K562 (cell line): ENCODE data around the gene TOR1A. TPM values are rescaled to one million over a fixed set of nuclear protein-coding genes. Genes with fewer than 3 reads are reported as not detected.

Source experiments
- AFF1 ChIP-seq, 2 experiments: fragments of 450-650 bp; IDR thresholded peaks; 2 replicates each; pipeline ENCODE4 v1.6.1; 2018; ENCODE audit warnings: mild to moderate bottlenecking in 2 of 2, low read depth in 1 of 2; ENCODE audit not compliant: partially characterized antibody in 2 of 2
- ARID2 ChIP-seq: fragments of 450-650 bp; IDR thresholded peaks from 2 replicates; pipeline ENCODE4 v1.6.1; 2017; ENCODE audit warnings: antibody characterized with exemption, mild to moderate bottlenecking
- CBFB ChIP-seq: sonication (generic); formaldehyde crosslinking; IDR thresholded peaks from 2 replicates; pipeline ENCODE4 v1.4.0; 2020; ENCODE audit warnings: mild to moderate bottlenecking, missing genetic modification reagents
- CEBPB ChIP-seq: fragments of 450-650 bp; IDR thresholded peaks from 2 replicates; pipeline ENCODE4 v1.6.1; 2016; ENCODE audit warnings: missing genetic modification characterization, missing compliant biosample characterization
- E2F6 ChIP-seq, 2 experiments: IDR thresholded peaks; 2 replicates each; pipeline ENCODE4 v1.6.1; 2011; ENCODE audit warnings: borderline replicate concordance in 1 of 2, control low read depth in 1 of 2, low read depth in 1 of 2, low read length in 1 of 2, mild to moderate bottlenecking in 1 of 2, mixed read lengths in 1 of 2, moderate library complexity in 1 of 2; ENCODE audit not compliant: insufficient read depth in 1 of 2, insufficient read length in 1 of 2, poor library complexity in 1 of 2, severe bottlenecking in 1 of 2; ENCODE audit errors: extremely low read depth in 1 of 2
- GABPA ChIP-seq: fragments of 200-800 bp; sonication (Bioruptor generic); conservative IDR thresholded peaks from 2 replicates; pipeline ENCODE4 v1.6.1; 2016; ENCODE audit warnings: low read depth, missing genetic modification characterization, missing compliant biosample characterization
- HDAC1 ChIP-seq, 2 experiments: fragments of 450-650 bp; IDR thresholded peaks; 2 replicates each; pipeline ENCODE4 v1.6.1; 2016 to 2017; ENCODE audit warnings: inconsistent platforms in 1 of 2, mild to moderate bottlenecking in 1 of 2, moderate library complexity in 1 of 2
- KLF1 ChIP-seq: fragments of 450-650 bp; IDR thresholded peaks from 2 replicates; pipeline ENCODE4 v1.6.1; 2016; ENCODE audit warnings: missing genetic modification characterization, missing compliant biosample characterization
- POLR2A ChIP-seq: fragments of 450-650 bp; conservative IDR thresholded peaks from 2 replicates; pipeline ENCODE4 v1.6.1; 2016
- POLR2G ChIP-seq: fragments of 200-400 bp; formaldehyde crosslinking; IDR thresholded peaks from 2 replicates; pipeline ENCODE4 v1.6.1; 2017; ENCODE audit warnings: low read depth, mild to moderate bottlenecking, antibody characterized with exemption, low read length, moderate library complexity
- ZBTB17 ChIP-seq: fragments of 450-650 bp; formaldehyde crosslinking; IDR thresholded peaks from 2 replicates; pipeline ENCODE4 v1.4.0; 2020; ENCODE audit warnings: mild to moderate bottlenecking
- ZFP1 ChIP-seq: fragments of 450-650 bp; formaldehyde crosslinking; IDR thresholded peaks from 2 replicates; pipeline ENCODE4 v1.4.0; 2020; ENCODE audit warnings: mild to moderate bottlenecking, mixed read lengths
- ZNF347 ChIP-seq: fragments of 450-650 bp; formaldehyde crosslinking; IDR thresholded peaks from 2 replicates; pipeline ENCODE4 v1.4.0; 2020; ENCODE audit warnings: low read depth, mild to moderate bottlenecking, moderate library complexity
- polyA plus RNA-seq, 8 experiments: library from polyadenylated mRNA; depleted of rRNA in 4 of 8; stranded (reverse) in 5 of 8; unstranded in 3 of 8; fragments of >200 nt; fragmentation: Nextera tagmentation in 2 of 8; fragmentation: Illumina TruSeq in 1 of 8; extraction: Ambion mirVana in 2 of 8; extraction: Trizol in 1 of 8; gene quantifications; 2 replicates each; pipeline versions ENCODE4 v1.2.1 to v1.2.3, GENCODE V29; 2011 to 2014; ENCODE audit warnings: inconsistent platforms in 1 of 8, missing spikeins in 1 of 8
- total RNA-seq, 7 experiments: library from RNA; depleted of rRNA in 6 of 7; stranded (reverse); fragments of >200 nt in 6 of 7; fragmentation: Illumina TruSeq in 2 of 7; extraction: Trizol in 2 of 7; gene quantifications; 2 replicates each; pipeline versions ENCODE4 v1.2.1 to v1.2.3, GENCODE V29; 2011 to 2021; ENCODE audit warnings: low replicate concordance in 1 of 7
- TF ChIP-seq, protein P1 (sequence below): fragments of 450-650 bp; IDR thresholded peaks from 2 replicates; pipeline ENCODE4 v1.6.1; 2017; ENCODE audit warnings: antibody characterized with exemption
- TF ChIP-seq, protein P2 (sequence below): fragments of 250-450 bp; sonication (Bioruptor Pico); IDR thresholded peaks from 2 replicates; pipeline ENCODE4 v1.5.0; 2021; ENCODE audit warnings: mild to moderate bottlenecking, borderline replicate concordance
- TF ChIP-seq, protein P3 (sequence below): fragments of 450-650 bp; IDR thresholded peaks from 2 replicates; pipeline ENCODE4 v1.7.0; 2016; ENCODE audit warnings: borderline replicate concordance

TOR1A gene
- total and polyA plus RNA-seq, 9 of the 15 experiments (the other 6 are each of a cell fraction or from before 2014, with no cell fraction given): 4.5 to 85.8 (median 51.3) TPM

DNA sequence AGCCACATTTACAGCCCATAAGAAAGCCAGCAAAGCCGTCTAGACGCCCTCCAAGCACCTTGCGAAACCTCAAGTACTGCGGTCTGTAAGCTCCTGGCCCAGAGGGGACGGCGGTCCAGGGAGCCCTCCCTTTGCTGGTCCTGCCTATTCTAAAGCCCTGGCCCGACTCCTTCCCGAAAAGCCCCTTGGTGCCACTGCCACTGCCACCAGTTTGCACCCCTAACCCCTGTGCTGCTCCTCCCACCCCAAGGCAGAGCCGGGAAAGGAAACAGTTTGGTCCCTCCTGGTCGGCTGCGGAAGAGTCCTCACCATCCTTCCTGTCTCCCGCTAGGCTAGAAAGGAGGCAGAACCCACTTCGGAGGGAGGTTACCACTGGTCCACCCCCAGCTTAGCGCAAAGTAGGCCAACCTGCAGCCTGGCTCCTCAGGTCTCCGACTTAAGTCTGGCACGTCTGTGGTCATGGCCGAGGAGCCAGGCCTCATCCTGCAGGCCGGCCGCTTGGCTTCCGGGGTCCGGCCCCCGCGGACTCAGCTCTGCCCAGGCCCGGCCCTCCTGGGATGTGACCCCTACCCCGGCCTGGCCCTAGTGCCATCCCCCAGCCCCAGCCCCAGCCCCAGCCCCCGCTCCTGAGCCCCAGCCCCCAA is 916 bp downstream of the TOR1A start (continued):
- TF ChIP-seq, protein P1, sequence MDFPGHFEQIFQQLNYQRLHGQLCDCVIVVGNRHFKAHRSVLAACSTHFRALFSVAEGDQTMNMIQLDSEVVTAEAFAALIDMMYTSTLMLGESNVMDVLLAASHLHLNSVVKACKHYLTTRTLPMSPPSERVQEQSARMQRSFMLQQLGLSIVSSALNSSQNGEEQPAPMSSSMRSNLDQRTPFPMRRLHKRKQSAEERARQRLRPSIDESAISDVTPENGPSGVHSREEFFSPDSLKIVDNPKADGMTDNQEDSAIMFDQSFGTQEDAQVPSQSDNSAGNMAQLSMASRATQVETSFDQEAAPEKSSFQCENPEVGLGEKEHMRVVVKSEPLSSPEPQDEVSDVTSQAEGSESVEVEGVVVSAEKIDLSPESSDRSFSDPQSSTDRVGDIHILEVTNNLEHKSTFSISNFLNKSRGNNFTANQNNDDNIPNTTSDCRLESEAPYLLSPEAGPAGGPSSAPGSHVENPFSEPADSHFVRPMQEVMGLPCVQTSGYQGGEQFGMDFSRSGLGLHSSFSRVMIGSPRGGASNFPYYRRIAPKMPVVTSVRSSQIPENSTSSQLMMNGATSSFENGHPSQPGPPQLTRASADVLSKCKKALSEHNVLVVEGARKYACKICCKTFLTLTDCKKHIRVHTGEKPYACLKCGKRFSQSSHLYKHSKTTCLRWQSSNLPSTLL: no peak
- TF ChIP-seq ZBTB17 (peak; percentile 59; the same call in 1 of the 2 replicates), E2F6 (IDR thresholded peaks at IDR 0.05; ENCODE audit: borderline replicate concordance in 1 of 2, extremely low read depth in 1 of 2, insufficient read depth in 1 of 2, insufficient read length in 1 of 2, low read depth in 1 of 2, low read length in 1 of 2, poor library complexity in 1 of 2, severe bottlenecking in 1 of 2) (no peak), GABPA (tag) (no peak), HDAC1 (IDR thresholded peaks at IDR 0.05) (peak in 1 of 2 experiments; percentile 62; a peak in 2 of 4 replicates), POLR2G (no peak; the same call in 1 of the 2 replicates), KLF1 (no peak), CBFB (CRISPR knock-in tag) (peak; percentile 18; the same call in 1 of the 2 replicates), ZNF347 (CRISPR knock-in tag) (no peak), ZFP1 (CRISPR knock-in tag) (no peak), POLR2A (0 out of 2 replicates have a peak, but pooled peaks have one; percentile 16), CEBPB (peak; percentile 90), AFF1 (IDR thresholded peaks at IDR 0.05; ENCODE audit: low read depth in 1 of 2, partially characterized antibody in 2 of 2) (no peak), ARID2 (no peak)
- TF ChIP-seq, protein P2, sequence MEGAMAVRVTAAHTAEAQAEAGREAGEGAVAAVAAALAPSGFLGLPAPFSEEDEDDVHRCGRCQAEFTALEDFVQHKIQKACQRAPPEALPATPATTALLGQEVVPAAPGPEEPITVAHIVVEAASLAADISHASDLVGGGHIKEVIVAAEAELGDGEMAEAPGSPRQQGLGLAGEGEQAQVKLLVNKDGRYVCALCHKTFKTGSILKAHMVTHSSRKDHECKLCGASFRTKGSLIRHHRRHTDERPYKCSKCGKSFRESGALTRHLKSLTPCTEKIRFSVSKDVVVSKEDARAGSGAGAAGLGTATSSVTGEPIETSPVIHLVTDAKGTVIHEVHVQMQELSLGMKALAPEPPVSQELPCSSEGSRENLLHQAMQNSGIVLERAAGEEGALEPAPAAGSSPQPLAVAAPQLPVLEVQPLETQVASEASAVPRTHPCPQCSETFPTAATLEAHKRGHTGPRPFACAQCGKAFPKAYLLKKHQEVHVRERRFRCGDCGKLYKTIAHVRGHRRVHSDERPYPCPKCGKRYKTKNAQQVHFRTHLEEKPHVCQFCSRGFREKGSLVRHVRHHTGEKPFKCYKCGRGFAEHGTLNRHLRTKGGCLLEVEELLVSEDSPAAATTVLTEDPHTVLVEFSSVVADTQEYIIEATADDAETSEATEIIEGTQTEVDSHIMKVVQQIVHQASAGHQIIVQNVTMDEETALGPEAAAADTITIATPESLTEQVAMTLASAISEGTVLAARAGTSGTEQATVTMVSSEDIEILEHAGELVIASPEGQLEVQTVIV (CRISPR knock-in tag): no peak
- TF ChIP-seq, protein P3, sequence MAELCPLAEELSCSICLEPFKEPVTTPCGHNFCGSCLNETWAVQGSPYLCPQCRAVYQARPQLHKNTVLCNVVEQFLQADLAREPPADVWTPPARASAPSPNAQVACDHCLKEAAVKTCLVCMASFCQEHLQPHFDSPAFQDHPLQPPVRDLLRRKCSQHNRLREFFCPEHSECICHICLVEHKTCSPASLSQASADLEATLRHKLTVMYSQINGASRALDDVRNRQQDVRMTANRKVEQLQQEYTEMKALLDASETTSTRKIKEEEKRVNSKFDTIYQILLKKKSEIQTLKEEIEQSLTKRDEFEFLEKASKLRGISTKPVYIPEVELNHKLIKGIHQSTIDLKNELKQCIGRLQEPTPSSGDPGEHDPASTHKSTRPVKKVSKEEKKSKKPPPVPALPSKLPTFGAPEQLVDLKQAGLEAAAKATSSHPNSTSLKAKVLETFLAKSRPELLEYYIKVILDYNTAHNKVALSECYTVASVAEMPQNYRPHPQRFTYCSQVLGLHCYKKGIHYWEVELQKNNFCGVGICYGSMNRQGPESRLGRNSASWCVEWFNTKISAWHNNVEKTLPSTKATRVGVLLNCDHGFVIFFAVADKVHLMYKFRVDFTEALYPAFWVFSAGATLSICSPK: no peak
